ENCODE results near the gene SRSF10.

Gene SRSF10

GRCh38 chr1:23979881-23980727, at the start of gene SRSF10:
Gene SRSF10, minus strand, starts transcription at chr1:23980327. Its CDS starts 72 bp downstream, at chr1:23980255.
- peak; percentile 42 for TF ChIP-seq CTCF (IDR thresholded peaks at IDR 0.05; ENCODE audit: low read depth, low read length)
- peak; percentile 97 for DNase-seq (ENCODE audit: extremely low read depth, low read depth)

DNA sequence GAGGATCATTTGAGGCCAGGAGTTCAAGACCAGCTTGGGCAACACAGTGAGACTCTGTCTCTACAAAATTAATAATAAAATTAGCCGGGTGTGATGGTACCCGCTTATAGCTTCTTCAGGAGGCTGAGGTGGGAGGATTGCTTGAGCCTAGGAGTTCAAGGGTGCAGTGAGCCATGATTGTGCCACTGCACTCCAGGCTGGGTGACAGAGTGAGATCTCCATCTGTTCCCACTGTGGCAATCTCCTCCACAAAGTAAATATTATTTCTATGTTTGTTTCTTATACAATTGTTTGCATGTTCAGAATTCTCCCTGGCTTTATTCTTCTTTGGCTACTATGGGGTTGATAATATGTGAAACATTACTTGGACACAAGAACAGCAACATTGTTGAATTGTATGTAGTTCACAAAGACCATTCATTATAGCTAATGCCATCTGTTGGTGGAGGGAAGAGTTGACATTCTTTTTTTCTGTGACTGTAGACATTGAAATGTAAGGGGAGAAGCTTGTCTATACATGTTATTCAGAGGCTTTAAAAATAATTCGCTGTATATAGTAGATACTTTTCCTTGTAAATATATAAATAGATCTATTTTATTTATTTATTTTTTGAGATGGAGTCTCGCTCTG, 47.8 kb upstream of the SRSF10 start:
- peak; percentile 62 for TF ChIP-seq CTCF (IDR thresholded peaks at IDR 0.05; ENCODE audit: low read depth, low read length)
- DNase-seq (ENCODE audit: extremely low read depth, low read depth), result no peak

DNA sequence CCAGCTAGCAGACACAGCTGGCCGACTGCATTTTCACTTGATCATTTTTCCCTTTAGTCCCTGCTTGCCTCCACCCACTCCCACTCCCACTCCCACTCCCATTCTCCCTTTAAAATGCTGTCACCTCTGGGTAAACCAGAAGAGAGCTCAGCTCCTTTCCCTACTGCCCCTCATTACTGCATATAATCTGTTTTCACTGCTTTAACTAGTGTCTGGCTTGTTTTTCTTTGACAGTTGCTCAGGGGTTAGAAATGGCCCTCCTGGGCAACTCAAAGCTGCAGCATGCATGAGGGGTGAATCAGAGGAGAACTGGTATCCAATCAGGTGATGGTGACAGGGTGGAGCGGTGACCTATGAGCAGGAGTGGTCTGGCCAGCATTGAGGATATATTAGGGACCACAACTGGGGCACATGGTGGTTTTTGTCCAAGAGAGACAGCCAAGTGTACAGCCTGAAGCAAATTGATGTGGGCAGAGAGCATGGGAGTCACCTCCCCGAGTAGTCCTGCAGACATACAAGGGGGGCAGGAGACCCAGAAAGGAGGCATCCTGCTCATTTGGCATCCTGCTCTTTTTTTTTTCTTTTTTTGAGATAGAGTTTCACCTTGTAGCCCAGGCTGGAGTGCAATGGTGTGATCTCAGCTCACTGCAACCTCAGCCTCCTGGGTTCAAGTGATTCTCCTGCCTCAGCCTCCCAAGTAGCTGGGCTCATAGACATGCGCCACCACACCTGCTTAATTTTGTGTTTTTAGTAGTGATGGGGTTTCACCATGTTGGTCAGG, 42.6 kb upstream of the SRSF10 start:
- no peak for DNase-seq (ENCODE audit: extremely low read depth, low read depth)
- TF ChIP-seq CTCF (IDR thresholded peaks at IDR 0.05; ENCODE audit: low read depth, low read length), result no peak

DNA sequence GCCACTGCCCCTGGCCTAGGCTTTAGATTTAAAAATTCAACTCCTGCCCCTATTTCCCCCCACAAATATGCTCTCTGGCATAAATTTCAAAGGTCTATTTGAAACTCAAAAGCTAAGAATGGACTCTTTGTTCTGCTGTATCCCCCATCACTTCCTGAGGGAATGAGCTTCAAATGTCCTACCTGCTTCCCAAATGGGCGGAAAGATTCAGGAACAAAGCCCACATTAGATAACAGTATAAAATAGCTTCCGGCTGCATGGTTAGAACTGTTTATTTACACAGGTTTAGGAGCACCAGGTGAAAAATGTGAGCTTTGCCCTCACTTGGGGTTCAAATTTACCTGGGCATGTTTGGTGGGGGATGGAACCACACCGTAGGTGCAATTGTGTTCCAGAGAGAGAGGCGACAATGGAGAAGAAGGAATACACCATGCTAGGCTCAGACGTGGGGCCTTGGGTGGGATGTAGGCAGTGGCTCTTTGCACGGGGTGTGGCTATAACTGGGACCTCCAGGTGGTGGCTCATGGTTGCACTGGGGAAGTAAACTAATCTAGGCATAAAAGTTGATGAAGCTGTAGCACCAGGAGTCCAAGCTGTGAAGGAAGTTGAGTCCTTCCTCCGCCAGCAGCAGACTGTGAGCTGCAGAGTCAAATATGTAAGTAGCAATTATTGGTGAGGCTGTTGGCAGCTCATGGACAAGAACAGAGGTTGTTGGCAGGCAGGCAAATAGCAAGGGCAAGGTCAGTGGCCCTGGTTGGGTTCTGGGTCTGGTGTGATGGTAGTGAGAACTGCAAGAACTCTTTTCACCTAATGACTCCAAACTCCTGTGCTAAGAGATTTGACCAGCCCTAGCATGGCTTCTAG, 41.5 kb upstream of the SRSF10 start:
- no peak for TF ChIP-seq CTCF (IDR thresholded peaks at IDR 0.05; ENCODE audit: low read depth, low read length)
- no peak for DNase-seq (ENCODE audit: extremely low read depth, low read depth)

- DNase-seq (ENCODE audit: extremely low read depth, low read depth), result no peak
Observed at GRCh38 chr1:24020470-24020869, 40.3 kb upstream of the SRSF10 start.

GRCh38 chr1:24020025-24020424, 39.9 kb upstream of the SRSF10 start:
- TF ChIP-seq CTCF (IDR thresholded peaks at IDR 0.05; ENCODE audit: low read depth, low read length), result no peak
- DNase-seq (ENCODE audit: extremely low read depth, low read depth), result no peak

More at GRCh38 chr1:24020470-24020869, 40.3 kb upstream of the SRSF10 start:
- TF ChIP-seq CTCF (IDR thresholded peaks at IDR 0.05; ENCODE audit: low read depth, low read length), result no peak
